HG03025 (cell line): ENCODE data around the gene FOXN4.

Experiments used
- ATAC-seq: cut with Tn5 transposase; IDR thresholded peaks from one replicate; pipeline ENCODE4 v1.9.1; 2021; ENCODE audit warnings: mild to moderate bottlenecking, moderate library complexity; ENCODE audit not compliant: unreplicated experiment, low FRiP score

FOXN4 gene

GRCh38 chr12:109228664-109229063, 80.4 kb downstream of the FOXN4 start:
- no peak for ATAC-seq
